Chondrocyte (in vitro differentiated cells): Measurements from ENCODE around the gene MT1X. TPM values are rescaled to one million over a fixed set of nuclear protein-coding genes. Genes with fewer than 3 reads are reported as not detected.
A peak's percentile ranks its signal among the peaks of the same experiment; 100 is the strongest.

Source experiments
- DNase-seq: peaks from one replicate; pipeline ENCODE4 v3.0.0; 2021; ENCODE audit warnings: mixed read lengths, low spot score
- H3K27ac Mint-ChIP-seq: one replicate; pipeline ENCODE4 v1.8.0; 2021; ENCODE audit warnings: mild to moderate bottlenecking, moderate library complexity, mixed read lengths; ENCODE audit not compliant: unreplicated experiment
- H3K27me3 Mint-ChIP-seq: 2 replicates; pipeline ENCODE4 v1.8.0; 2021; ENCODE audit warnings: low read depth, mixed read lengths
- H3K36me3 Mint-ChIP-seq: 2 replicates; pipeline ENCODE4 v1.8.0; 2021; ENCODE audit warnings: low read depth, mixed read lengths
- H3K4me1 Mint-ChIP-seq: 2 replicates; pipeline ENCODE4 v1.8.0; 2021; ENCODE audit warnings: low read depth, mild to moderate bottlenecking, mixed read lengths
- H3K4me3 Mint-ChIP-seq: one replicate; pipeline ENCODE4 v1.8.0; 2021; ENCODE audit warnings: mild to moderate bottlenecking, moderate library complexity, mixed read lengths; ENCODE audit not compliant: unreplicated experiment
- H3K9me3 Mint-ChIP-seq: 2 replicates; pipeline ENCODE4 v1.8.0; 2021; ENCODE audit warnings: low read depth, mixed read lengths
- total RNA-seq: library from RNA; stranded (reverse); gene quantifications from 3 replicates; pipeline ENCODE4 v1.2.1, GENCODE V29; 2021
- TF ChIP-seq, protein P1 (sequence below): fragments of 200-600 bp; sonication (generic); IDR thresholded peaks from 2 replicates; pipeline ENCODE4 v1.5.0; 2021; ENCODE audit warnings: antibody characterized with exemption, mild to moderate bottlenecking, moderate library complexity

Gene MT1X
- total RNA-seq, 1 donor from 2014 or later, result 36.6 TPM

DNA sequence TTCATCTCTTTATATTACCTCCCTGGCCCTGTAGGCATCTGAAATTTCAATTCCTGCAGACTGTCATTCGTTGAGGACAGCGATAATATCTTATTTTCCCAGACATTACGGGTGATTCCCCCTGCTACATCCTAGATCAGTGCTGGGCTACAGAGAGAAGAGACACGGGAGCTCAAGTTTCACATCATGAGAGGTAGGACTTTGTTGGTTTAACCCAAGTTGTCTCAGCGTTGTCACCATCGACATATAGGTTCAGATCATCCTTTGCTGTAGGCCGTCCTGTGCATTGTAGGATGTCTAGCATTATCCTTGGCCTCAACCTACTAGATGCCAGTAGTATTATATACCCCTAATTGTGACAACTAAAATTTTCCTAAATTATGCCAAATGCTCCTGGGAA, 19.3 kb downstream of the MT1X start:
- peak overlapping the region; percentile 41 for H3K27ac Mint-ChIP-seq
- no peaks in the 10 kb centered on the region for H3K9me3 Mint-ChIP-seq
- no peaks in the 10 kb centered on the region for H3K36me3 Mint-ChIP-seq
- TF ChIP-seq, protein P1, sequence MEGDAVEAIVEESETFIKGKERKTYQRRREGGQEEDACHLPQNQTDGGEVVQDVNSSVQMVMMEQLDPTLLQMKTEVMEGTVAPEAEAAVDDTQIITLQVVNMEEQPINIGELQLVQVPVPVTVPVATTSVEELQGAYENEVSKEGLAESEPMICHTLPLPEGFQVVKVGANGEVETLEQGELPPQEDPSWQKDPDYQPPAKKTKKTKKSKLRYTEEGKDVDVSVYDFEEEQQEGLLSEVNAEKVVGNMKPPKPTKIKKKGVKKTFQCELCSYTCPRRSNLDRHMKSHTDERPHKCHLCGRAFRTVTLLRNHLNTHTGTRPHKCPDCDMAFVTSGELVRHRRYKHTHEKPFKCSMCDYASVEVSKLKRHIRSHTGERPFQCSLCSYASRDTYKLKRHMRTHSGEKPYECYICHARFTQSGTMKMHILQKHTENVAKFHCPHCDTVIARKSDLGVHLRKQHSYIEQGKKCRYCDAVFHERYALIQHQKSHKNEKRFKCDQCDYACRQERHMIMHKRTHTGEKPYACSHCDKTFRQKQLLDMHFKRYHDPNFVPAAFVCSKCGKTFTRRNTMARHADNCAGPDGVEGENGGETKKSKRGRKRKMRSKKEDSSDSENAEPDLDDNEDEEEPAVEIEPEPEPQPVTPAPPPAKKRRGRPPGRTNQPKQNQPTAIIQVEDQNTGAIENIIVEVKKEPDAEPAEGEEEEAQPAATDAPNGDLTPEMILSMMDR, result no peak
- H3K27me3 Mint-ChIP-seq, result no peaks in the 10 kb centered on the region
- H3K4me1 Mint-ChIP-seq, result peaks cover 10% of the 10 kb centered on the region
- DNase-seq, result no peak
- no peak overlapping the region for H3K4me3 Mint-ChIP-seq

DNA sequence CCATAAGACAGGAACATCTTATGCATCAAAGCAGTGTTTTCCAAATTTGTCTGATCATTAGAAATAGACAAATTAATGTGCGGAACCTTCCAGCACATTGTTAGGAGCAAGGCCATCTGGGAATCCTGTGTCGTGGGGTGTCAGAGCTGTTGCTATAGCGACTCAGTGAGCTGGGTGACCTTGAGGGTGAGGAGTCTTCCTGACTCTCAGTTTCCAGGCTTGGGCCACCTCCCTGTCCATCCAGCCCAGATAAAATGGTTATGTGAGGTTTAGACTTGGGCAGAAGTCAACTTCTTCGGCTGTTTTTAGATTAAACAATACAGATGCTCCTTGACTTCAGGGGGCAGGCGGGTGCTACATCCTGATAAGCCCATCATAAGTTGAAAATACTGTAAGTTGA, 20.6 kb downstream of the MT1X start:
- Mint-ChIP-seq H3K36me3 (no peaks in the 10 kb centered on the region), H3K4me1 (peaks cover 10% of the 10 kb centered on the region), H3K27me3 (no peaks in the 10 kb centered on the region), H3K27ac (no peak overlapping the region), H3K9me3 (no peaks in the 10 kb centered on the region), H3K4me3 (no peak overlapping the region)
- no peak for DNase-seq
- TF ChIP-seq, protein P1, result no peak

DNA sequence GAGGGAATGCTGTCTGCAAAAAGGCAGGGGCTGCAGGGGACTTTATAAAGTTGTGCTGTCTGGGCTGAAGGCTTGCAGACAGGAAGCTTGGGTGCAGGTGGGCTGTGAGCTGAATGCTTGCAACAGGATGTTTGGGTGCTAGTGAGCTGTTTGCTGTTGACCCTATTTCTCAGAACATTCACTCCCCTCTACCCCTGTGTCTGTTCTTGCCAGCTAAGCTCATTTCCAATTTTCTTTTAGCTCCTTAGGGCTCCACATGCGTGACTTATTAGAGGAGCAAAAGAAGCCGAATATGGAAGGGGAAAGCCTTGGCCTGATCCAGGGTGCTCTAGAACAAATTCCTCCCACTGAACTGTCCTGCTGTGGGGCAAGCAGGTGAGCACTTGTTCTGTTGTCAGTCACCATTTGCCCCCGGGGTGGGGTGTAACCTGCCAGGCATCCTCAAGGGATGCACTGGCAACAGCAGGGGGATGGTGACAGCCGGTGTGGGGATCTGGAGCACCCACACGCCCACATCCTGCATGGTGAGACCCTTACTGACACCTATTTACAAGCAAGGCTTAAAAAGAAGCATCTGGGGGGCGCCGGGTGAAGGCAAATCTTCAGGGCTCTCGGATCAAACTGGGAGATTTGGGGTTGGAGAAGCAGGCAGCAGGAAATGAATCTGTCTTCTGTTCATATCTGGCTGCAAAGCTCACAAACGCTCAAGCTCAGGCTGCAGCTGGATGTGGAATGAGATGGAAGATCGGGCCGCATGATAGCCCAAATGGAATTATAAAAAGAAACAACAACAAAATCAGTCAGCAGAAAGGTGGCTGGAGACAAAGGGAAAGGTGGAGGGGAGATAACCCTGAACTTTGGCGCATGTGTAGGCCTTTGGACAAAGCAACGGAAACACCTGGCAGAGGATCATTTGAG, 26.5 kb downstream of the MT1X start:
- TF ChIP-seq, protein P1, result no peak
- Mint-ChIP-seq H3K4me1 (no peaks in the 10 kb centered on the region), H3K36me3 (no peaks in the 10 kb centered on the region), H3K27me3 (no peaks in the 10 kb centered on the region), H3K9me3 (no peaks in the 10 kb centered on the region), H3K4me3 (no peak overlapping the region), H3K27ac (no peak overlapping the region)
- DNase-seq, result no peak

DNA sequence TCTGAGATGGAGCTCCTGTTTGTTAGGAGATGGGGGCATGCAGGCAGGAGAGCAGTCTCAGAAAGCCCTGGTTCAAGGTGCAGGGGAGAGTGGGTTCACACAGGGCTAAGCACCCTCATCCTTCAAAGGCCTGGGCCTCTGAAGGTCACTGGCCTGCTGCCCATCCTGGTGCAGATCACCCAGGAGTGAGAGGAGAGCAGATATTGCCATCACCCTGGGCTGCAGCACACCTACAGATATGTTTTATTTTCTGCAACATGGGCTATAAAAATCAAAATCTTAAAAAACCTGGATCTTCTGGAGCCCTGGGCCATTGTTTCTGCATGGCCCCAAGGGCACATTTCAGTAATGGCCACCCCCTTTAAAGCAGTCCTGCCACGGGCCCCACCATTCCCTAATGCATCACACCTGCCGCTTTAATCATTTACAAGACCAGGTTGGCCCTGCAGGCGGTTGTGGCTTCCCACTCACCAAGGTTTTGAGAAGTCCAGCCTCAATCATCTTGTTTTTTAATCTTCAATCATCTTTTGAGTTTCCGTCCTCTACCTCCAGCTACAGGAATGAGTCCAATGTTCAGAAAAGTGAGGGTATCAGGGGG, 27.3 kb downstream of the MT1X start:
- TF ChIP-seq, protein P1, result no peak
- H3K4me3 Mint-ChIP-seq, result no peak overlapping the region
- H3K27me3 Mint-ChIP-seq, result no peaks in the 10 kb centered on the region
- H3K4me1 Mint-ChIP-seq, result no peaks in the 10 kb centered on the region
- no peak overlapping the region for H3K27ac Mint-ChIP-seq
- H3K36me3 Mint-ChIP-seq, result no peaks in the 10 kb centered on the region
- no peaks in the 10 kb centered on the region for H3K9me3 Mint-ChIP-seq
- no peak for DNase-seq

DNA sequence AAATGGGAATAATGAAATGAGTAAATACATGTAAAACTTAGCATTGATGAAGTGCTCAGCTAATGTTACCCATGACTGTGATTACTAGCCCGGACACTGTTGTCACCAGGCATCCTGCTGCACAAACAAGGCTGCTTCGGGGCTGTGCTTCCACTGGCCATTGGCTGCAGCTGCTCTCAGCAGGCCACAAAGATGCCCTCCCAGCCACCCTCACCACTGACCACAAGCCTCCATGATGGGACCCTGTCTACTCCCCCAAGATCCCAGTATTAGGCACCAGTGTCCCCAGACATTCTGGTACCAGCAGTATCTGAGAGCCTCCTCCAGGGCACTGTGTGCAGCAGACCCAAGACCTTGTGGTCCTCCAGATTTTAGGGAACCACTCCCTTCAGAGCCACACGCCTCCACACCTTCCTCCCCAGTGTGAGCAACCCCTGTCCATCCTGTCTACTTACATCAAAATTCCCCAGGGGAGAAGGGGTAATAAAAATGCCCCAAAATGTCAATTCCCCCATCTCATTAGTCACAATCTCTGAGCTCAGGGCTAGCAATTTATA, 28.0 kb downstream of the MT1X start:
- no peaks in the 10 kb centered on the region for H3K27me3 Mint-ChIP-seq
- no peak overlapping the region for H3K27ac Mint-ChIP-seq
- no peaks in the 10 kb centered on the region for H3K9me3 Mint-ChIP-seq
- no peaks in the 10 kb centered on the region for H3K4me1 Mint-ChIP-seq
- no peak for DNase-seq
- TF ChIP-seq, protein P1, result no peak
- no peaks in the 10 kb centered on the region for H3K36me3 Mint-ChIP-seq
- no peak overlapping the region for H3K4me3 Mint-ChIP-seq
